Glomerular visceral epithelial cell (primary cell): Measurements from ENCODE around the gene CELSR3.

ENCODE experiments used
- DNase-seq: peaks from one replicate; pipeline ENCODE4 v3.0.0-alpha.2; 2016; ENCODE audit errors: extremely low spot score

Gene CELSR3

GRCh38 chr3:48633256-48633655 is 29.4 kb downstream of the CELSR3 start:
- no peak for DNase-seq

DNA sequence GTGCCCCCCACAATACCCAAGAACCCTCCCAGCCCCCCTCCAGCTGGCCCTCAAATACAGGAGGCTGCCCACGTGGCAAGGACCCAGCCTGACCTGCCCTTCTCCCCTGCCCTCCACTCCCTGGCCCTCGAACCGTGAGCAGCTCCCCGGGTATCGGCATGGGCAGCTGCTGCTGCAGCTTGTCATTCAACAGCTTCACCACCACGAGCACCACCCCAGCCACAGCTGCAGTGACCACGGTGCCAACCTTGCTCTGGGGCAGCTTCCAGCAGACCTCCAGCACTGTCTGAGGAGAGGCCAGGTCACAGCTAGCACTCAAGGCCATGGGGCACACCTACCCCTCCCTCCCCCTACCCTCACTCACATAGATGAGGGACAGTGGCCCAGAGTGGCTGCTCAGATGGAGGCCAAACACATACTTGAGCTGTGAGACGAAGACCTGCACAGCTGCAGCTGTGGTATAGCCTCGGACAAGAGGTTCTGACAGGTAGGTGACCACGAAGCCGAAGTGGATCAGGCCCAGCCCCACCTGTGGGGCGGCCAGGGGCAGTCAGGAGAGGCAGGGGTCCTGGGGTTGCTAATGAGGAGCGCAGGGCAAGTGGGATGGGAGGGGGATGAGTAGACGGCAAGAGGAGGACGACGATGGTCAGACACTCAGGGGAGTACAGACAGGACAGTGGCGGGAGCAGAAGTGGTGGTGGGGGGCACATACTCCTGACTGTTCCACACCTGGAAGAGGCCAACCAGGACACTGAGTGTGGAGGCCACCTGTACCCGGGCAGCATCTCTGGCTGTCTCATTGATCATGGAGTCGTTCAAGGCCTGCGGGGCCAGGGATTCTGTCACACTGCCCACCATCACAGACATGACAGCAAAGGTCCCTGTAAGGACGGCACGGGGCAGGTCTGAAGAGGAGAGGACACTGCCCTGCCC is 30.9 kb downstream of the CELSR3 start:
- no peak for DNase-seq

GRCh38 chr3:48630833-48631232 is 31.9 kb downstream of the CELSR3 start:
- no peak for DNase-seq

- DNase-seq: no peak
These were observed 32.3 kb downstream of the CELSR3 start for GRCh38 chr3:48630407-48630806.

DNA sequence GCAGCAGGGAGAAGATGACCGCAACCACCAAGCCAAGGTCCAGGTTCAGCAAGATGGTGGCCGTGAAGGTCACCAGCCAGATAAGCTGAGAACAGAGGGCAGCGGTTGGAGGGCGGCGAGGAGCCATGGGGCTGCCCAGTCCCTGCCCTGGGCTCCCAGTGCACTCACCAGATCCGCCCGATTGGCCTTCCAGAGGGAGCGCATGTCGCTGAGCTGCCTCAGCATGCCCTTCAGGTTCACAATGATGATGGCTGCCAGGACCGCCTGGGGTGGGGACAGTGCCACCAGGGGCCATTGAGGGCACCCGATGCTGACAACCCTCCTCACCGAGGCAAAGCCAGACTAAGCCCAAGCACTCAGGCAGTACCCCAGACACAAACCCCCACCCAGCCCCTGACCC is 32.8 kb downstream of the CELSR3 start:
- no peak for DNase-seq

DNA sequence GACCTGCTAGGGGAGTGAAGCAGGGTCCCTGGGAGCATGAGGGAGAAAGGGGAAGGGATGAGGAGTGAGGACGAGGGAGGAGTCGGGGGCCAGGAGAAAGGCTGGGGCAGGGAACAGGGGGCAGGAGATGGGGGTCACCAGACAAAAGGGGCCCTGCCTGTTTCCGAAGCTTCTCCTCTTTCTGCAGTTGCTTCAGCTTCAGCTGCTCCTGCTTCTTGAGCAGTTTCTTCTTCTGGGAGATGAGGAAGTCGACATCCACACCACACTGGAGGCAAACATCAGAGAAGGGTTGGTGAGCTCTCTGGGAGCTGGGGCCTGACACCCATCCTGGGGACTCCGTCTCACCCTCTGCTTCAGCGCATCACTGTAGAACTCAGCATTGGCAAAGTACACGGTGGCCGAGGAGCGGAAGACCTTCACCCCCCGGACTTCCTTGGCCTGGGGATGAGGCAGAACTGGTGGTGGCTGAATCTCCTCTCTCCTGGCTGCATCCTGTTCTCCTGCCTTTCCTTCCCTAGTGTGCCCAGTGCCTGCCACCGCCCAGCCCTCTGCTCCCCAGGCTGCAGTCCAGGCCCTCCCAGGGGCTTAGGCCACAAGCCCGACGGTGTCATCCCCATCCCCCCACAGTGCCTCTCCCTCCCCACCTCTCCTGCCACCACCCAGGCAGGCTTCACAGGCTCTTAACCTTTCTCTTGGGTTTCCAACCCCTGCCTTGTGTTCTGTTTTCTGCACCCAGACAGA is 34.2 kb downstream of the CELSR3 start:
- no peak for DNase-seq

DNA sequence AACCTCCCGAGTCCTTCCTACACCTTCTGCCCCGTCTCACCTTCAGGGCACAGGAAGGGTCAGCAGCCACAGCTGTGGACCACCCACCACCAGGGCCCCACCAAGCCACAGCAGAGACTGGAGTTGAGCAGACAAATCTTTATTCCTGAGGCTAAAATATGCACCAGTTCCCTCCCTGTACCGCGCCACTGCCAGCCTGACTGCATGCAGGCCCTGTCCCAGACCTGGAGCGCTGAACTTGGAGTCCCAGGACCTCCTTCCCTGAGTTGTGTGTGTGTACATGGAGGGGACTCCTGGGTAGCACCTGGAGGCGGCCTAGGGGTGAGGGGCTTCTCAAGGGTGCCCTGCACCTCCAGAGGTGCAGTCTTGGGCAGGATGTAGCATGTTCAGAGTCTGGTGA is 37.1 kb downstream of the CELSR3 start:
- DNase-seq: no peak

GRCh38 chr3:48624767-48625166 is 37.9 kb downstream of the CELSR3 start:
- no peak for DNase-seq

- DNase-seq: no peak
These were observed 38.7 kb downstream of the CELSR3 start for GRCh38 chr3:48623851-48624547.

- DNase-seq: no peak
These were observed 41.2 kb downstream of the CELSR3 start, which contains the start of gene TMEM89 for GRCh38 chr3:48621461-48621869. Gene TMEM89, minus strand, starts transcription at chr3:48621769. Its CDS starts 13 bp downstream, at chr3:48621756.

DNA sequence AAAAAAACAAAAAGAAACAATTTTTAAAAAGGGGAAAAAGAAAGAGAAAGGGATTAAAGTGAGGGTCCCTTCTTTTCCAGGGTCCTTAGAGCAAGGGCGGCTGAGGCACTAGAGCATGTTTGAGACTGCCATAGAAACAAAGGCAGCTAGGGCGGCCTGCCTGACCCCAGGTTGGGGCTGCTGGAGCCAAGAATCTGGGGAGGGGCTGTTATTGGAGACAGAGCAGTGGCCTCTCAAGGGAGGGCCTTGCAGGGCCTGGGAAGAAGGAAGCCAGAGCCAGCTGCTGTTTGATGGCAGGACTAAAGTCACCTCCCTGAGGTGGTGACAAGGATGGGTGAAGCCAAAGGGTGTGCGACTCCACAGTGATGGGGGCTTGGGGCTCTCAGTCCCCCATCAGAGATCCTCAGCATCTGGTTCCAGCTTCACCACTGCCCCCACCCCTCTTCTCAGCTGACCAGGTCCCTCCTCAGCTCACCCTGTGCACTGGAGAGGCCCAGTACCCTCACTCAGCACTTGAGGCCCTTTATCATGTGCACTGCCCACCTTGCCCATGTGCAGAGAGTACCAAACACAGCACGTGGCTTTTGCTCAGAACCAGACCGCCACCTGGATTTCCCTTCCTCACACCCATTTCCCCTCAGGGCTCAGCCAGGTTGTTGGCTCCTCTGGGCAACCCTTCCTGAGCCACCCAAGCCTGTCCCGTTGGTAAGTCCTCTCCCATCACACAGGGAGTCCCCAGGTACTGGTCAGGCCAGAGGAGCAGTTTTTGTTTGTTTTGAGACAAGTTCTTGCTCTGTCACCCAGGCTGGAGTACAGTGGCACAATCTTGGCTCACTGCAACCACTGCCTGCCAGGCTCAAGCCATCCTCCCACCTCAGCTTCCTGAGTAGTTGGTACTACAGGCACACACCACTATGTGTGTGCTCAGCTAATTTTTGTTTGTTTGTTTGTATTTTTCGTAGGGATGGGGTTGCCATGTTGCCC is 42.9 kb downstream of the CELSR3 start:
- no peak for DNase-seq

GRCh38 chr3:48617559-48617958 is 45.1 kb downstream of the CELSR3 start:
- no peak for DNase-seq

- no peak for DNase-seq
These were observed 48.6 kb downstream of the CELSR3 start for GRCh38 chr3:48614044-48614443.

GRCh38 chr3:48612309-48612708 is 50.4 kb downstream of the CELSR3 start:
- DNase-seq: no peak

- DNase-seq: peak; percentile 94
These were observed 53.3 kb downstream of the CELSR3 start, which contains the start of gene UQCRC1 for GRCh38 chr3:48609088-48610005. Gene UQCRC1, minus strand, starts transcription at chr3:48609646. Its CDS starts 26 bp downstream, at chr3:48609620.

- no peak for DNase-seq
These were observed 55.2 kb downstream of the CELSR3 start for GRCh38 chr3:48607519-48607918.

- DNase-seq: no peak
These were observed 61.1 kb downstream of the CELSR3 start for GRCh38 chr3:48601622-48601994.

DNA sequence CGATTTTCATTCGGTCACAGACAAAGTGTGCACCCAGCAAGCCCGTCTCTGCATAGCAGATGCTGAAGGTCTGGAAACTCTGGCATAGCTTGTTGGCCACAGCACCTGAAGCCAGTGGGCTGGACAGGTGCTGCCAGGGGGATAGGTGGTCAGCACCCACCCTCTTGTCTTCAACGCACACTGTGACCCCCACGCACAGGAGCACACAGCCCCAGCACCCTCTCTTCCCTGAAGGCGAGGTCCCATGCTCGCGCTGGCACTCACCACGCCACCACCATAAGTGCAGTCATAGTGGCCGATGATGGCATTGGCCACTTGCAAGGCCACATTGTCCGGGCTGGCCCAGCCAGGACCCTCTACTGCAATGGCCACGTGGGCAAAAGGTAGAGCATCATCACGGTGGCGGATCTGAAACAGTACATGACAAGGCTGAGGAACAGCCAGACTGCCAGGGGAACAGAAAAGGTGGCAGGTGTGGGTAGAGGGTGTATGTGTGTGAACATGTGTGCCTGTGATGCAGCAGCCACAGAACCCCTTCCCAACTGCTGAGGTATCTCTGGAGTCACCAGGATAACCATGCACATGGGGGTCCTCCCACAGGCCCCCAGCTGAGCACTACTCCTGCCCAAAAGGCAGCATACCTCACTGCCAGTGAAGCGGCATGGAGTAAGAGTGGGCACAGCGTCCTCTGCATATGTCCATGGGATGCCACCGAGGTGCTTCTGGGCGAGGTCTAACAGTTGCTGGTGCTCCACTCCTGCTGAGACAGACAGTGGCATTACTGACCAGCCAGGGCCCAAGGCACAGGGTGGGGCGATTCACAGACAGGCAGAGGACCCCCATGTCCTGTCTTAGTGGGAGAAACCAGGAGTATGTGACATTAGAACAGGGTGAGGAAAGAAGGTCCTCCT is 61.7 kb downstream of the CELSR3 start:
- DNase-seq: no peak
